H1 (cell line): ENCODE results near the gene ALOX15B. TPM values are rescaled to one million over a fixed set of nuclear protein-coding genes. Genes with fewer than 3 reads are reported as not detected.

Source experiments
- CTCF ChIA-PET: fragments of 300-600 bp; sonication (Branson Sonifier 250); formaldehyde crosslinking; loops from one replicate; lab custom pipeline; 2021; ENCODE audit not compliant: partially characterized antibody; lab: Charles Lee
- POLR2A ChIA-PET: fragments of 300-600 bp; sonication (Branson Sonifier 250); formaldehyde crosslinking; loops from one replicate; lab custom pipeline; 2021; ENCODE audit warnings: inconsistent platforms; ENCODE audit not compliant: partially characterized antibody; lab: Charles Lee
- DNase-seq, 2 experiments: peaks; one replicate each; pipeline versions ENCODE4 v3.0.0 to v3.0.0-alpha.2; 2010 to 2022; ENCODE audit warnings: low spot score in 2 of 2, low read depth in 1 of 2, mixed read lengths in 1 of 2
- FAIRE-seq: peaks from 2 replicates; lab custom pipeline; 2011; peaks lifted over from hg19 to GRCh38; lab: Jason Lieb, UNC
- H2AFZ ChIP-seq: 2 replicates; pipeline ENCODE4 v1.8.1; 2012; ENCODE audit warnings: low read length, inconsistent platforms
- H2AK5ac ChIP-seq: 2 replicates; pipeline ENCODE4 v1.6.1; 2013; ENCODE audit warnings: low read depth, low read length
- H2BK120ac ChIP-seq: replicated peaks from 2 replicates; pipeline ENCODE3; 2013; ENCODE audit warnings: low read depth, low read length, inconsistent platforms
- H2BK12ac ChIP-seq: 2 replicates; pipeline ENCODE4 v1.6.1; 2013; ENCODE audit warnings: low read depth, low read length
- H2BK15ac ChIP-seq: 2 replicates; pipeline ENCODE4 v1.6.1; 2013; ENCODE audit warnings: low read length
- H2BK20ac ChIP-seq: 2 replicates; pipeline ENCODE4 v1.6.1; 2013; ENCODE audit warnings: low read length
- H2BK5ac ChIP-seq: 2 replicates; pipeline ENCODE4 v1.6.1; 2013; ENCODE audit warnings: low read depth, low read length
- H3K14ac ChIP-seq: 2 replicates; pipeline ENCODE4 v1.6.1; 2013; ENCODE audit warnings: inconsistent platforms; ENCODE audit not compliant: insufficient read length
- H3K18ac ChIP-seq: 2 replicates; pipeline ENCODE4 v1.6.1; 2013; ENCODE audit warnings: low read length; ENCODE audit errors: extremely low read depth
- H3K23ac ChIP-seq: 2 replicates; pipeline ENCODE4 v1.6.1; 2013; ENCODE audit warnings: inconsistent platforms; ENCODE audit not compliant: insufficient read length
- H3K23me2 ChIP-seq: 2 replicates; pipeline ENCODE4 v1.6.1; 2013; ENCODE audit warnings: low read depth, low read length
- H3K27ac ChIP-seq: 2 replicates; pipeline ENCODE4 v1.6.1; 2011; ENCODE audit warnings: low read depth, low read length, inconsistent platforms
- H3K27me3 ChIP-seq, 4 experiments: replicated peaks in 1 of 4; 1 replicate in 1 of 4; 2 replicates in 3 of 4; pipeline versions ENCODE4 v1.6.1 to v1.8.1; 2011 to 2013; ENCODE audit warnings: low read length in 3 of 4, mild to moderate bottlenecking in 3 of 4, inconsistent platforms in 2 of 4, mixed read lengths in 2 of 4, moderate library complexity in 1 of 4; ENCODE audit not compliant: control insufficient read depth in 3 of 4, insufficient read depth in 3 of 4; ENCODE audit errors: extremely low read depth in 1 of 4
- H3K36me3 ChIP-seq, 4 experiments: 2 replicates each; pipeline versions ENCODE4 v1.6.1 to v1.8.1; 2011 to 2013; ENCODE audit warnings: mild to moderate bottlenecking in 4 of 4, low read length in 3 of 4, moderate library complexity in 2 of 4, control low read depth in 1 of 4, inconsistent platforms in 1 of 4; ENCODE audit not compliant: insufficient read depth in 4 of 4, control insufficient read depth in 2 of 4
- H3K4ac ChIP-seq: replicated peaks from 2 replicates; pipeline ENCODE3; 2013; ENCODE audit warnings: low read length, low read depth, mixed read lengths, inconsistent platforms; ENCODE audit not compliant: insufficient read length
- H3K4me1 ChIP-seq, 4 experiments: replicated peaks in 1 of 4; 1 replicate in 1 of 4; 2 replicates in 3 of 4; pipeline versions ENCODE4 v1.6.1 to v1.8.1; 2011 to 2013; ENCODE audit warnings: low read length in 3 of 4, inconsistent platforms in 2 of 4, mixed read lengths in 1 of 4; ENCODE audit not compliant: insufficient read depth in 4 of 4, control insufficient read depth in 3 of 4
- H3K4me2 ChIP-seq, 2 experiments: 2 replicates each; pipeline versions ENCODE4 v1.6.1 to v1.8.1; 2011 to 2013; ENCODE audit warnings: low read depth in 2 of 2, low read length in 2 of 2, control low read depth in 1 of 2, inconsistent platforms in 1 of 2, mild to moderate bottlenecking in 1 of 2; ENCODE audit not compliant: insufficient read depth in 1 of 2
- H3K4me3 ChIP-seq, 4 experiments: fragments of 200-600, 300-600 bp in 1 of 4; sonication (generic), shearing (Covaris generic), sonication (Bioruptor Twin) in 1 of 4; 2 replicates each; pipeline versions ENCODE4 v1.5.1 to v1.8.1; 2011 to 2016; ENCODE audit warnings: low read length in 4 of 4, low read depth in 3 of 4, control low read depth in 2 of 4, inconsistent platforms in 2 of 4, mild to moderate bottlenecking in 2 of 4, mixed read lengths in 1 of 4, moderate library complexity in 1 of 4; ENCODE audit not compliant: insufficient read depth in 2 of 4; ENCODE audit errors: extremely low read depth in 1 of 4
- H3K56ac ChIP-seq: replicated peaks from 2 replicates; pipeline ENCODE3; 2013; ENCODE audit warnings: low read depth, mild to moderate bottlenecking, mixed read lengths, low read length, inconsistent platforms; ENCODE audit not compliant: insufficient read length
- H3K79me1 ChIP-seq: 2 replicates; pipeline ENCODE4 v1.6.1; 2013; ENCODE audit warnings: low read depth, low read length, control low read depth
- H3K79me2 ChIP-seq, 2 experiments: 2 replicates each; pipeline versions ENCODE4 v1.6.1 to v1.8.1; 2012 to 2013; ENCODE audit warnings: low read length in 2 of 2, mild to moderate bottlenecking in 2 of 2, inconsistent platforms in 1 of 2; ENCODE audit not compliant: insufficient read depth in 2 of 2, control insufficient read depth in 1 of 2
- H3K9ac ChIP-seq, 4 experiments: replicated peaks in 1 of 4; 1 replicate in 1 of 4; 2 replicates in 3 of 4; pipeline versions ENCODE4 v1.6.1 to v1.8.1; 2011 to 2013; ENCODE audit warnings: low read depth in 3 of 4, low read length in 3 of 4, control low read depth in 2 of 4, mild to moderate bottlenecking in 2 of 4, moderate library complexity in 2 of 4, inconsistent platforms in 1 of 4; ENCODE audit errors: extremely low read depth in 1 of 4
- H3K9me3 ChIP-seq, 2 experiments: 2 replicates each; pipeline versions ENCODE4 v1.6.1 to v1.8.1; 2012 to 2013; ENCODE audit warnings: mild to moderate bottlenecking in 2 of 2, moderate library complexity in 2 of 2, control low read depth in 1 of 2, inconsistent platforms in 1 of 2, low read depth in 1 of 2, low read length in 1 of 2, mixed read lengths in 1 of 2; ENCODE audit not compliant: insufficient read depth in 2 of 2
- H4K20me1 ChIP-seq, 2 experiments: replicated peaks in 1 of 2; 2 replicates each; pipeline versions ENCODE3 to v1.8.1; 2011 to 2013; ENCODE audit warnings: inconsistent platforms in 2 of 2, low read length in 2 of 2, mild to moderate bottlenecking in 1 of 2; ENCODE audit not compliant: insufficient read depth in 2 of 2, control insufficient read depth in 1 of 2
- H4K5ac ChIP-seq: 2 replicates; pipeline ENCODE4 v1.6.1; 2013; ENCODE audit warnings: low read length, low read depth, mixed read lengths, inconsistent platforms; ENCODE audit not compliant: insufficient read length
- H4K8ac ChIP-seq: 2 replicates; pipeline ENCODE4 v1.8.0; 2013; ENCODE audit warnings: mild to moderate bottlenecking, moderate library complexity, low read length, inconsistent platforms; ENCODE audit not compliant: insufficient read depth; ENCODE audit errors: extremely low read depth
- H4K91ac ChIP-seq: replicated peaks from 2 replicates; pipeline ENCODE3; 2013; ENCODE audit warnings: low read length, mixed read lengths, inconsistent platforms; ENCODE audit not compliant: insufficient read length
- ASH2L ChIP-seq: fragments of 200-600, 300-600 bp; sonication (generic); IDR thresholded peaks from one replicate; pipeline ENCODE4 v1.7.1; 2017; ENCODE audit warnings: low read length
- CBX8 ChIP-seq: fragments of 300-800, 300-1000 bp; sonication (generic); IDR thresholded peaks from 2 replicates; pipeline ENCODE4 v1.7.1; 2016; ENCODE audit warnings: low read depth, low read length, borderline replicate concordance
- CTCF ChIP-seq, 3 experiments: IDR thresholded peaks; 1 replicate in 2 of 3; 2 replicates in 1 of 3; pipeline versions ENCODE4 v1.5.1 to v1.6.1; 2011; ENCODE audit warnings: low read length in 3 of 3, mild to moderate bottlenecking in 3 of 3, inconsistent platforms in 2 of 3, low read depth in 1 of 3, moderate library complexity in 1 of 3; ENCODE audit not compliant: insufficient read depth in 1 of 3; ENCODE audit errors: control extremely low read depth in 1 of 3
- EGR1 ChIP-seq: IDR thresholded peaks from 2 replicates; pipeline ENCODE4 v1.6.1; 2011; ENCODE audit warnings: low read depth, low read length, borderline replicate concordance
- KDM4A ChIP-seq: IDR thresholded peaks from one replicate; pipeline ENCODE4 v1.7.1; 2012; ENCODE audit warnings: low read depth, mild to moderate bottlenecking, moderate library complexity, low read length, inconsistent platforms; ENCODE audit not compliant: severe bottlenecking
- POLR2AphosphoS5 ChIP-seq: IDR thresholded peaks from 2 replicates; pipeline ENCODE4 v1.6.1; 2011; ENCODE audit warnings: low read depth, low read length
- TCF12 ChIP-seq: IDR thresholded peaks from 2 replicates; pipeline ENCODE4 v1.6.1; 2011; ENCODE audit warnings: low read depth, mild to moderate bottlenecking, low read length
- WGBS, 2 experiments: shearing (Covaris generic) in 1 of 2; methylation state at CpG; one replicate each; pipeline versions ENCODE4 v1.1.6 to v1.1.7; 2013 to 2015; ENCODE audit warnings: low lambda C conversion rate in 2 of 2, mixed read lengths in 2 of 2, inconsistent platforms in 1 of 2, low coverage in 1 of 2, missing lambda C conversion rate in 1 of 2; ENCODE audit not compliant: insufficient replicate concordance in 2 of 2, insufficient coverage in 1 of 2, insufficient read length in 1 of 2; ENCODE audit errors: extremely low coverage in 1 of 2, missing lambda C conversion rate in 1 of 2; 5-methylcytosine and 5-hydroxymethylcytosine counted together
- polyA plus RNA-seq, 7 experiments: library from polyadenylated mRNA; depleted of rRNA in 3 of 7; stranded (reverse) in 5 of 7; unstranded in 2 of 7; fragments of >200 nt in 5 of 7; fragments of 200-250 nt in 2 of 7; gene quantifications; 1 replicate in 5 of 7; 2 replicates in 1 of 7; 4 replicates in 1 of 7; pipeline versions ENCODE4 v1.2.1 to v1.2.3, GENCODE V29; 2011 to 2013; ENCODE audit warnings: missing spikeins in 2 of 7, mixed read lengths in 2 of 7
- total RNA-seq: library from RNA; stranded (reverse); fragmentation: NEBNext Ultra II Directional; extraction: Animal tissue kit (Norgen Biotek cat#: 25700); gene quantifications from 2 replicates; pipeline ENCODE4 v1.2.1, GENCODE V29; 2021

ALOX15B gene
- total and polyA plus RNA-seq, 2 of the 8 experiments (the other 6 are each of a cell fraction or from before 2014, with no cell fraction given): 0.63 to 0.91 TPM

- Histone ChIP-seq H3K56ac (no peak overlapping the region), H3K27me3 (peaks cover 5 to 35% (median 21%) of the 10 kb centered on the region in 4 experiments), H3K23ac (no peak overlapping the region), H2AFZ (no peak overlapping the region), H4K91ac (no peak overlapping the region), H2BK20ac (no peak overlapping the region), H3K9me3 (no peaks in the 10 kb centered on the region), H3K79me2 (no peaks in the 10 kb centered on the region), H3K4me1 (peaks cover 0 to 5% (median 0%) of the 10 kb centered on the region in 4 experiments; a peak in 2 of 7 replicates), H3K14ac (no peak overlapping the region), H2BK12ac (no peak overlapping the region), H2AK5ac (no peak overlapping the region), H4K8ac (no peak overlapping the region), H3K23me2 (peaks cover 8% of the 10 kb centered on the region; the same call in 1 of the 2 replicates), H3K36me3 (no peaks in the 10 kb centered on the region), H3K79me1 (no peaks in the 10 kb centered on the region)
- no peak for FAIRE-seq
- POLR2A ChIA-PET: interaction anchor here (1.1 kb wide), 1 partner anchor 13 kb away, joined by 3 read pairs; no protein-coding TSS in a partner anchor
- 90% methylated on average over 9 of the region's 9 CpGs; no CpG with 5 or more reads in 1 of the 2 experiments for WGBS, 2 experiments
- TF ChIP-seq POLR2AphosphoS5 (no peak), KDM4A (no peak), ASH2L (no peak), EGR1 (no peak), TCF12 (no peak), CBX8 (no peak), CTCF (IDR thresholded peaks at IDR 0.05; ENCODE audit: control extremely low read depth in 1 of 3, insufficient read depth in 1 of 3, low read depth in 1 of 3, low read length in 3 of 3) (no peak)
- TF ChIP-seq, all 59 proteins: peak for 0
- H3K27ac ChIP-seq: no peak overlapping the region
- H3K9ac ChIP-seq: no peak overlapping the region
- no peak overlapping the region for H3K4me2 ChIP-seq
- no peak for DNase-seq
- no peak overlapping the region for H4K5ac ChIP-seq
- no peak overlapping the region for H3K4me3 ChIP-seq
- no peaks in the 10 kb centered on the region for H4K20me1 ChIP-seq
- H3K18ac ChIP-seq: no peak overlapping the region
- no peak overlapping the region for H2BK15ac ChIP-seq
- CTCF ChIA-PET: interaction anchor here (1.1 to 12.8 kb wide), 7 partner anchors 12 to 179 kb away, joined by 3 to 141 read pairs (median 4); partner anchors contain the start of genes ALOX15B and GUCY2D
- H3K4ac ChIP-seq: no peak overlapping the region
- no peak overlapping the region for H2BK5ac ChIP-seq
- no peak overlapping the region for H2BK120ac ChIP-seq
These were observed 24.4 kb upstream of the ALOX15B start for GRCh38 chr17:8014558-8014850.
